ENCODE results near the gene SPPL2A. TPM values are rescaled to one million over a fixed set of nuclear protein-coding genes. Genes with fewer than 3 reads are reported as not detected.

SPPL2A gene
- total RNA-seq, 1 experiment from 2014 or later = 38.6 TPM

DNA sequence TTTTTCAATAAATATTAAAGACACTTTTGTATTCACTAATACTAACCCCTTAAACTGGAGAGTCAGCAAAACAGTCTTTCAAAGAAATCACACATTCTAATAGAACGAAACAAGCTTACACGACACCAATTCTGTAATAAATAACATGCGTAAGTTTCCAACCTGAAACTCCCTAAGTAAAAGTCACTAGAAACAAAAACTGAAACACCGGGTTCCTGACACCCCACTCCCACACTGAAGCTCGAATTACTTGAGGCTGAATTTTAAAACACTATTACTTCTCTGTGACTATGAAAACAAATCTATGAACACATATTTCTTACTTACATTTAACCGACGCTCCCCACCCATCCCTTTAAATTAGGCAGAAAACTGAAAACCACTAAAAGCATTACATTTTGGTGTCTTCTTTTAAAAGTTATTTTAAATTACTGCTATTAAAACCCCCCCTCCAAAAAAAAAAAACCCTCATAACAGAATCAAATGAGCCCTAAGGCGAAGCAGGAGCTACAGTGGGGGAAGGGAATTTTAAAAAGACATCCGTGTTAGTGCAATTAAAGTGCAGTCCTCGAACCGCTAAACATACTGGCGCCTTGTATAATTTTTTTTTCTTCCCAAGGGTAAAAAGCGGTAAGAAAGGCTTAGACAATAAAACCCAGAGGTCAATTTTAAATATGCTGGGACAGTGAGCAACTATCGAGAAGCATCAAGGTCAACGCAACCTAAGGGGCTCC, 878 bp downstream of the SPPL2A start:
- Mint-ChIP-seq H3K36me3 (no peaks in the 10 kb centered on the region), H3K27me3 (ENCODE audit: low read depth) (no peaks in the 10 kb centered on the region), H3K27ac (peak overlapping the region; percentile 95), H3K4me3 (peak overlapping the region; percentile 84), H3K4me1 (peaks cover 24% of the 10 kb centered on the region), H3K9me3 (no peaks in the 10 kb centered on the region)
- POLR2A ChIA-PET = interaction anchor here (0.7 kb wide), 2 partner anchors 31 to 855 kb away, joined by 4 to 7 read pairs; no protein-coding TSS in a partner anchor
- CTCF ChIA-PET = no interaction called here
- no peak for ATAC-seq
- no peak for DNase-seq (ENCODE audit: low spot score)
- TF ChIP-seq ZNF512 (CRISPR knock-in tag; IDR thresholded peaks at IDR 0.05; ENCODE audit: borderline replicate concordance) (no peak), ELF4 (CRISPR knock-in tag; IDR thresholded peaks at IDR 0.05; ENCODE audit: low read depth) (no peak), ZNF671 (CRISPR knock-in tag; IDR thresholded peaks at IDR 0.05) (no peak), ZBTB21 (CRISPR knock-in tag; IDR thresholded peaks at IDR 0.05; ENCODE audit: borderline replicate concordance) (no peak), ZNF532 (CRISPR knock-in tag; IDR thresholded peaks at IDR 0.05; ENCODE audit: borderline replicate concordance) (no peak), SMAD4 (CRISPR knock-in tag; IDR thresholded peaks at IDR 0.05) (no peak), ZNF219 (CRISPR knock-in tag; IDR thresholded peaks at IDR 0.05; ENCODE audit: borderline replicate concordance) (no peak), IRF2 (CRISPR knock-in tag; IDR thresholded peaks at IDR 0.05; ENCODE audit: borderline replicate concordance, low read depth) (no peak), CREM (CRISPR knock-in tag; IDR thresholded peaks at IDR 0.05) (no peak), ZNF138 (CRISPR knock-in tag; conservative IDR thresholded peaks at IDR 0.05) (no peak), JAZF1 (CRISPR knock-in tag; IDR thresholded peaks at IDR 0.05) (no peak), ZNF232 (CRISPR knock-in tag; IDR thresholded peaks at IDR 0.05) (no peak), MAX (CRISPR knock-in tag; IDR thresholded peaks at IDR 0.05) (no peak), SMAD3 (CRISPR knock-in tag; IDR thresholded peaks at IDR 0.05; ENCODE audit: borderline replicate concordance) (no peak), RORB (CRISPR knock-in tag; IDR thresholded peaks at IDR 0.05) (no peak), ETV6 (CRISPR knock-in tag; IDR thresholded peaks at IDR 0.05) (no peak)
- TF ChIP-seq, protein P1, sequence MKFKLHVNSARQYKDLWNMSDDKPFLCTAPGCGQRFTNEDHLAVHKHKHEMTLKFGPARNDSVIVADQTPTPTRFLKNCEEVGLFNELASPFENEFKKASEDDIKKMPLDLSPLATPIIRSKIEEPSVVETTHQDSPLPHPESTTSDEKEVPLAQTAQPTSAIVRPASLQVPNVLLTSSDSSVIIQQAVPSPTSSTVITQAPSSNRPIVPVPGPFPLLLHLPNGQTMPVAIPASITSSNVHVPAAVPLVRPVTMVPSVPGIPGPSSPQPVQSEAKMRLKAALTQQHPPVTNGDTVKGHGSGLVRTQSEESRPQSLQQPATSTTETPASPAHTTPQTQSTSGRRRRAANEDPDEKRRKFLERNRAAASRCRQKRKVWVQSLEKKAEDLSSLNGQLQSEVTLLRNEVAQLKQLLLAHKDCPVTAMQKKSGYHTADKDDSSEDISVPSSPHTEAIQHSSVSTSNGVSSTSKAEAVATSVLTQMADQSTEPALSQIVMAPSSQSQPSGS (CRISPR knock-in tag; IDR thresholded peaks at IDR 0.05; ENCODE audit: borderline replicate concordance, low read depth) = no peak
- TF ChIP-seq, protein P2, sequence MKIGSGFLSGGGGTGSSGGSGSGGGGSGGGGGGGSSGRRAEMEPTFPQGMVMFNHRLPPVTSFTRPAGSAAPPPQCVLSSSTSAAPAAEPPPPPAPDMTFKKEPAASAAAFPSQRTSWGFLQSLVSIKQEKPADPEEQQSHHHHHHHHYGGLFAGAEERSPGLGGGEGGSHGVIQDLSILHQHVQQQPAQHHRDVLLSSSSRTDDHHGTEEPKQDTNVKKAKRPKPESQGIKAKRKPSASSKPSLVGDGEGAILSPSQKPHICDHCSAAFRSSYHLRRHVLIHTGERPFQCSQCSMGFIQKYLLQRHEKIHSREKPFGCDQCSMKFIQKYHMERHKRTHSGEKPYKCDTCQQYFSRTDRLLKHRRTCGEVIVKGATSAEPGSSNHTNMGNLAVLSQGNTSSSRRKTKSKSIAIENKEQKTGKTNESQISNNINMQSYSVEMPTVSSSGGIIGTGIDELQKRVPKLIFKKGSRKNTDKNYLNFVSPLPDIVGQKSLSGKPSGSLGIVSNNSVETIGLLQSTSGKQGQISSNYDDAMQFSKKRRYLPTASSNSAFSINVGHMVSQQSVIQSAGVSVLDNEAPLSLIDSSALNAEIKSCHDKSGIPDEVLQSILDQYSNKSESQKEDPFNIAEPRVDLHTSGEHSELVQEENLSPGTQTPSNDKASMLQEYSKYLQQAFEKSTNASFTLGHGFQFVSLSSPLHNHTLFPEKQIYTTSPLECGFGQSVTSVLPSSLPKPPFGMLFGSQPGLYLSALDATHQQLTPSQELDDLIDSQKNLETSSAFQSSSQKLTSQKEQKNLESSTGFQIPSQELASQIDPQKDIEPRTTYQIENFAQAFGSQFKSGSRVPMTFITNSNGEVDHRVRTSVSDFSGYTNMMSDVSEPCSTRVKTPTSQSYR (CRISPR knock-in tag; IDR thresholded peaks at IDR 0.05) = no peak
- TF ChIP-seq, protein P3, sequence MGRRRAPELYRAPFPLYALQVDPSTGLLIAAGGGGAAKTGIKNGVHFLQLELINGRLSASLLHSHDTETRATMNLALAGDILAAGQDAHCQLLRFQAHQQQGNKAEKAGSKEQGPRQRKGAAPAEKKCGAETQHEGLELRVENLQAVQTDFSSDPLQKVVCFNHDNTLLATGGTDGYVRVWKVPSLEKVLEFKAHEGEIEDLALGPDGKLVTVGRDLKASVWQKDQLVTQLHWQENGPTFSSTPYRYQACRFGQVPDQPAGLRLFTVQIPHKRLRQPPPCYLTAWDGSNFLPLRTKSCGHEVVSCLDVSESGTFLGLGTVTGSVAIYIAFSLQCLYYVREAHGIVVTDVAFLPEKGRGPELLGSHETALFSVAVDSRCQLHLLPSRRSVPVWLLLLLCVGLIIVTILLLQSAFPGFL (CRISPR knock-in tag; IDR thresholded peaks at IDR 0.05; ENCODE audit: borderline replicate concordance) = no peak

All from WTC11 (cell line).